Skin epidermis (tissue), 12 donors: ENCODE data around the gene MMRN2.
"Not testable (repeated sequence)": the region's sequence is repeated elsewhere in the genome, so short reads cannot be mapped to it uniquely, and the experiment has no call there.

Experiments used
- H3K27ac ChIP-seq, 21 experiments: fragments of 200-600 bp; sonication (generic) in 11 of 21; one replicate each; pipeline ENCODE4 v1.5.0; 2020; ENCODE audit warnings: mild to moderate bottlenecking in 3 of 21, inconsistent platforms in 2 of 21, moderate library complexity in 2 of 21
- H3K4me3 ChIP-seq, 7 experiments: fragments of 200-600 bp; sonication (generic) in 2 of 7; one replicate each; pipeline ENCODE4 v1.5.0; 2020; ENCODE audit warnings: inconsistent platforms in 2 of 7, mild to moderate bottlenecking in 2 of 7, moderate library complexity in 1 of 7

Gene MMRN2

DNA sequence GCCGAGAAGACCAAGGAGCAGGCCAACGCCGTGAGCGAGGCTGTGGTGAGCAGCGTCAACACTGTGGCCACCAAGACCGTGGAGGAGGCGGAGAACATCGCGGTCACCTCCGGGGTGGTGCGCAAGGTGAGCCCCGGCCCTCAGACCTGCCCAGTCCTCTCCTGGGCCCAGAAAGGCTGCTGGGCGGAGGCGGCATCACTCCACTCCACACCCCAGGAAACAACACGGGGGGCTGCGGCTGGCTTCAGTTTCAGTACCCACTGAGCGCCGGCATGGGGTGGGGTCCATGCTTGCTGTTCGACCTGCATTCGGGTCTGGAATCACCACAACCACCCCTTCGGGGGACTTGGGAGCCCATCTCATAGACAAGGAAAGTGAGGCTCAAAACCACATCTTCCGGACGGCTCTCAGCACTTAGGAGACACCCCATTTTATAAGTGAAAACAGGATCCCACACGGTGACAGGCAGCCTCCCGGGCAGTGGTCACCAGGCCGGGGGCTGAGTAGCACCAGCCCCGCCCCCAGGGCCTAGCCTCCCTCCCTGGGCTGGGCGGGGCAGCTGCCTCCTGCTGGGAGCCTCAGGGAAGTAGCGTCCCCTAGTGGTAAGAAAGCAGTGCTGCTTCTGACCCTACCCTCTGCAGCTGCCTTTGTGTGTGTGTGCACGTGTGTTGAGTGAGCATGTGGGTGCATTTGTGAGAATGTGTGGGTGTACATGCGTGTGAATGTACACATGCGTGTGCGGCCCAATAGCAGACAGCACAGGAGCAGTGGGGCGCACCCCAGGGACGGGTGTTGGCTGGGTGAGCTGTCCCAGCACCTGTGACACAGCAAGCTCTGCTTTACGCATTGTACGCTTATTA, 2.8 kb upstream of the MMRN2 start:
- Histone ChIP-seq H3K27ac (peak overlapping the region in 17 of 21 experiments; percentile 10 to 85 (median 55)), H3K4me3 (no peak overlapping the region)

GRCh38 chr10:86959737-86960002, 2.3 kb upstream of the MMRN2 start:
- H3K4me3 ChIP-seq, result peak overlapping the region in 1 of 7 experiments; percentile 1
- peak overlapping the region in 17 of 21 experiments; percentile 10 to 85 (median 55) for H3K27ac ChIP-seq

- Histone ChIP-seq H3K4me3 (peak overlapping the region in 3 of 7 experiments; percentile 1 to 5 (median 1)), H3K27ac (peak overlapping the region in 19 of 21 experiments; percentile 1 to 85 (median 61))
Observed at GRCh38 chr10:86958901-86959736, 1.7 kb upstream of the MMRN2 start.

- H3K27ac ChIP-seq, result peak within 1 kb of the TSS in 19 of 21 experiments; percentile 10 to 85 (median 61)
- peak within 1 kb of the TSS in 3 of 7 experiments; percentile 5 to 26 (median 12) for H3K4me3 ChIP-seq
Observed at GRCh38 chr10:86958116-86958900, 893 bp upstream of the MMRN2 start, which contains the start of gene SNCG. SNCG (plus strand) TSS chr10:86958599; CDS start chr10:86958698, 99 bp downstream.

DNA sequence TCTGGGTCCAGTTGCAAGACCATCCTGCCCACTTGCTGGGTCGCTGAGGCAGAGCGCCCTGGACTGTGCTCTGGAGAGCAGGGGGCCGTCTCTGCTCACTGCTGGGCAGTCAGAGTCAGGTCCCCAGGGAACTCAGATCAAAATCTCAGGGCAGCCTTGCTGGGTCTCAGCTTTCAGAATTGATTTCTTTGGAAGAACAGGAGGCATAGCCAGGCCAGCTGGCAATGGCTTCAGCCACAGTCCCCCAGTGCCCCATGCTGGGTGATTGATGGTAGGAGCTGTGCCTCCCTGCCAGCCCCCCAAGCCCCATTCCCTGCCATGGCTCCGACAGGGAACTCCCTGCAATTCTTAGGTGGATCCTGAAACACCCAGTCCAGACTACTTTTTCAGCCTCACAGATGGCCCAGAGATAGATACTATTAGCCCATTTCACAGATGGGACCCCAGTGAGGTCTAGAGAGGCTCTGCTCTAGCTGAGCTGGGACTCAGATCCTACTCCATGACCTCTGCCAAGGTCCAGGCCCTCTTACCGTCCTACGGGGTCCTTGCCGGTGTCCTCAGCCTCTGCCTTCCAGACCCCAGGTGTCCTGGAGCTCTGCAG, 467 bp downstream of the MMRN2 start:
- H3K27ac ChIP-seq, result peak overlapping the region in 18 of 21 experiments; percentile 3 to 85 (median 69)
- H3K4me3 ChIP-seq, result peak overlapping the region in 5 of 7 experiments; percentile 4 to 26 (median 12)

GRCh38 chr10:86956195-86956847, 1.1 kb downstream of the MMRN2 start:
- peak overlapping the region; percentile 2 to 26 (median 11) for H3K4me3 ChIP-seq
- peak overlapping the region in 15 of 21 experiments; percentile 18 to 85 (median 78) for H3K27ac ChIP-seq

DNA sequence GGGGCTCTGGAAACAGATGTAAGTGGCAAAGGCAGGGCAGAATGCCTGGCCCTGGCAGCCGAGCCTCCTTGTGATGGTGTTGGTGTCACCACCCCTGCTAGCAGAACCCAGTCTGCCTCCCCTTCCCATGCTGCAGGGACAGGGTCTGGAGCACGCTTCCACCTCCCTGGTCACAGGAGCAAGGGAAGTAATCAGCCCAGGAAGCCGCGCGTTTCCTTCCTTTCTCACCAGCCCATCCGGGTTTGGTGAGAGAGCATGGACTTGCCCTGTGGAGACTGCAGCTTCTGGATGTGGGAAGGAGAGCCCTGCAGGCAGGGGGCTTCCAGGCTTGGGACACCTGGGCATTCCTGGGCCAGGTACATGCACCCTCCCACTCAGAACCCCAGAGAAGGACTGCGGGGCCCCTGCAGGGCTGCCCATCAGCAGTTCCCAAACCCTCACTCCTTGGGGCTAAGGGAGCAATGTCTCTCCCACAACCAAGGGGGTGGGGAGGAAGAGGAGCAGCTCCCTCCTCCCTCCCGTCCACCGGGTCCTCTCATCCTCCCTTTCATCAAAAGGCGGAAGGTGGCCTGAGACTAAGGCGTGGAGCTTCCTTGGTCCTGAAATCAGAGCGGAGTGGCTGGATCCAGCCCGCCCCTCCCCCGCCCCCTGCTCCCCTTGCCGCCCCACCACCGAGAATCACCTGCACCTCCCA, 1.8 kb downstream of the MMRN2 start:
- Histone ChIP-seq H3K4me3 (peak overlapping the region; percentile 2 to 26 (median 9)), H3K27ac (peak overlapping the region in 17 of 21 experiments; percentile 18 to 85 (median 74))

- Histone ChIP-seq H3K4me3 (peak overlapping the region in 3 of 7 experiments; percentile 2 to 26 (median 25)), H3K27ac (peak overlapping the region in 20 of 21 experiments; percentile 24 to 85 (median 69))
Observed at GRCh38 chr10:86954681-86955500, 2.5 kb downstream of the MMRN2 start.

GRCh38 chr10:86953747-86954680, 3.4 kb downstream of the MMRN2 start:
- H3K4me3 ChIP-seq, result peak overlapping the region in 1 of 7 experiments; percentile 26
- H3K27ac ChIP-seq, result peak overlapping the region in 20 of 21 experiments; percentile 24 to 85 (median 73)

- H3K27ac ChIP-seq, H3K4me3 ChIP-seq: not testable (repeated sequence)
Observed at GRCh38 chr10:86952697-86953096, 4.7 kb downstream of the MMRN2 start.

GRCh38 chr10:86952106-86952505, 5.3 kb downstream of the MMRN2 start:
- Histone ChIP-seq H3K27ac (no peak overlapping the region), H3K4me3 (no peak overlapping the region)

DNA sequence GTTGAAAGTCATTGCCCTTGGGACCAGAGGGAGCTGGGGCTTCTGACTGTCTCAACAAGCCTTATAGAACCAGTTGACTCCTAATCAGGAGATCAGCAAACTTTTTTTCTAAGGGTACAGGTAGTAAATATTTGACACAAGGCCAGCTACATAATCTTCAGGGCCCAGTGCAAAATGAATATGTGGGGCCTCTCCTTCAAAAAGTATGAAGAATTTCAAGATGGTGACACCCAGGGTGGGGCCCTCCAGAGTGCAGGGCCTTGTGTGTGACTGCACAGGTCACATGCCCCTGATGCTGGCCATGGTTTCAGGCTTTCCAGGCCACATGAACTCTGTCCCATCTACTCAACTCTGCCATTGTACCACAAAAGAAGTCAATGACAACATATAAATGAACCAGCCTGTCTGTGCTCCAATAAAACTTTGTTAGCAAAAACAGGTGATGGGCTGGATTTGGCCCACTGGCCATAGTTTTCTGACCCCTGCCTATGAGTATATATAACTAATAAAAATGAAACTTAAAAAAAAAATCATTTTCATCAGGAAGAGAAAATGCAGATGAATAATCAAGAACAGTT, 6.1 kb downstream of the MMRN2 start:
- no peak overlapping the region for H3K4me3 ChIP-seq
- no peak overlapping the region for H3K27ac ChIP-seq

DNA sequence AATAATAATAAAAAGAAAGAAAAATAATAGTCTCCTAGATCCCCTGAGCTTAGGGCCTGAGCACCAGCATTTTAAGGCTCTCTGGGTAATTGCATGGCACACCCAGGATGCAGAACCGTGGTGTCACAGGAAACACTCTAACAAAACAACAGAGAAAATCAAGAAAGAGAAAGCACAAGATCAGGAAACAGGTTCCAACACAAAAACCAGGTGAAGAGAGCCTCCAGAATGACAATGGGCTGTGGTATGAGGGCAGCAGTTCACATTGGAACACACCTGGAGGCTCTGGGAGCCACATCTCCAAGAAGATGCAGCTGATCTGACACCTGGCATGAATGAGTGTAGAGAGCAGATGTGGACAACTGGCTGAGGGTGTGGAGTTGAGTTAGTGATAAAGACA, 7.1 kb downstream of the MMRN2 start:
- H3K4me3 ChIP-seq, result no peak overlapping the region
- H3K27ac ChIP-seq, result peak overlapping the region in 2 of 21 experiments; percentile 8 to 72

GRCh38 chr10:86947806-86948205, 9.6 kb downstream of the MMRN2 start:
- H3K27ac ChIP-seq, H3K4me3 ChIP-seq: not testable (repeated sequence)

DNA sequence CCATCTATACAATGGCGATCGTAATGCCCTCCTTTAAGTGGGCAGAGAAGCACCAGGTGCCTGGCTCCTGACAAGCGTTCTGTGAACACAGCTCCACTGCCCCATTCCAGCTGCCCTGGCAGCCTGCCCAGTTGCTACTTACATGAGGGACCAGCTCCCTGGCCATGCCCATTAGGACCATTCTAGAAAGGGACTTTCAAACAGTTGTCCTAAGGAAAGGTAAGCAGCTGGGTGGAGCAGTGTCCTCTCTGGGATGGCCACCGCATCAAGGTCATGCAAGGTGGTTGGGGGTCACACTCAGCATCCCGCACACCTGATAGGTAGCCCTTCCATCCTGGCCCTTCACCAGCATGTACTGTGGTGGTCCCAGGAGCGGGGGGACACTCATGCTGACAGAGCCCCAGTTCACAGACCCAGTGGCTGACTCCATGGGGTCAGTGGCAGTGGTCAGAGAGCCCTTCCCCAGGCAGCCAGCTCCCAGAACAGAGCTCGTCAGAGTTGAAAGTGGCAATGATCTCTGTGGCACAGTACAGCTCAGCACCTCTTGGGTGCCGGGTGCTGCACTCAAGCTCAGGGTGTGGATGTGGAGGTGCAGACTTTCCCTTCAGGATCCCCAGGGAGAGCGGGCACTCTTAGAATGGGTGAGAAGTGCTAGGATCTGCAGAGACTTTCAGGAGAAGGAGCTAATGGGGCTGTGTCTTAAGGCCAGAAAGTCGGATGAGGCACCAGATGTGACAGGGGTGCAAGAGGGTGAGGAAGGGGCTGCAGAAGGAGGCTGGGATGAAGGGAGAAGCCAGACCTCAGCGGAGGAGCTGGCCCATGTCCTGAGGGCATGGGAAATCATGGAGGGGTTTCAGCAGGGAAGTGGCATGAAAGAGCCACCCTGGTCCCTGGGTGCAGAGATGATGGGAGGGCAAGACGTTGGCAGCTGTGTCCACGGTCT, 10.9 kb downstream of the MMRN2 start:
- no peak overlapping the region for H3K27ac ChIP-seq

More for the DNA sequence above, 10.9 kb downstream of the MMRN2 start:
- H3K4me3 ChIP-seq, result no peak overlapping the region
